A673 (cell line): ENCODE measurements around the gene OR51E1.

Experiments
- EZH2 ChIP-seq: fragments of 200-600 bp; sonication (generic); IDR thresholded peaks from 2 replicates; pipeline ENCODE4 v1.6.1; 2017; ENCODE audit warnings: borderline replicate concordance, low read depth, mild to moderate bottlenecking, mixed read lengths, antibody characterized with exemption, low read length; ENCODE audit not compliant: poor library complexity, severe bottlenecking
- TF ChIP-seq, protein P1 (sequence below): fragments of 300-800, 200-600 bp; sonication (generic); conservative IDR thresholded peaks from 2 replicates; pipeline ENCODE4 v1.5.1; 2017; ENCODE audit warnings: low read depth, mild to moderate bottlenecking, antibody characterized with exemption, low read length, moderate library complexity, mixed read lengths

DNA sequence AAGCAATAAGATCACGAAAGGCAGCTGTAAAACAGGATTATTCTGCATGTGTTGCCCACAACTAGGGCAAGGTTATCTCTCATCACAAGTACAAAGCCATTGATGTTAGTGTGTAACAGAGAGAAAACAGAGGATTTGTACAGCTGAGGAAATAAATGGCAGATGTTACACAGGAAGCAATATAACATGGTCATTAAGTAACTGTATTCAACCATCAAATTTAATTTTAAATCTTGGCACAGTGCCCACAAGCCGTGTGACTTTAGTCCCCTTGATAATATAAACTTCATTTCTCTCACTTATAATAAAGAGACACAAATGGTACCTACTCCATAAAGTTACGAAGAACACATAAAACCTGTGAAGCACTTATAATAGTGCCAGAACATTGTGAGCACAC lies 36.6 kb downstream of the OR51E1 start:
- TF ChIP-seq, protein P1, sequence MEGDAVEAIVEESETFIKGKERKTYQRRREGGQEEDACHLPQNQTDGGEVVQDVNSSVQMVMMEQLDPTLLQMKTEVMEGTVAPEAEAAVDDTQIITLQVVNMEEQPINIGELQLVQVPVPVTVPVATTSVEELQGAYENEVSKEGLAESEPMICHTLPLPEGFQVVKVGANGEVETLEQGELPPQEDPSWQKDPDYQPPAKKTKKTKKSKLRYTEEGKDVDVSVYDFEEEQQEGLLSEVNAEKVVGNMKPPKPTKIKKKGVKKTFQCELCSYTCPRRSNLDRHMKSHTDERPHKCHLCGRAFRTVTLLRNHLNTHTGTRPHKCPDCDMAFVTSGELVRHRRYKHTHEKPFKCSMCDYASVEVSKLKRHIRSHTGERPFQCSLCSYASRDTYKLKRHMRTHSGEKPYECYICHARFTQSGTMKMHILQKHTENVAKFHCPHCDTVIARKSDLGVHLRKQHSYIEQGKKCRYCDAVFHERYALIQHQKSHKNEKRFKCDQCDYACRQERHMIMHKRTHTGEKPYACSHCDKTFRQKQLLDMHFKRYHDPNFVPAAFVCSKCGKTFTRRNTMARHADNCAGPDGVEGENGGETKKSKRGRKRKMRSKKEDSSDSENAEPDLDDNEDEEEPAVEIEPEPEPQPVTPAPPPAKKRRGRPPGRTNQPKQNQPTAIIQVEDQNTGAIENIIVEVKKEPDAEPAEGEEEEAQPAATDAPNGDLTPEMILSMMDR = no peak
- no peak for TF ChIP-seq EZH2
